ENCODE measurements around the gene CELF6.

GRCh38 chr15:72338148-72338547 lies 18.2 kb upstream of the CELF6 start:
- TF ChIP-seq, protein P1, sequence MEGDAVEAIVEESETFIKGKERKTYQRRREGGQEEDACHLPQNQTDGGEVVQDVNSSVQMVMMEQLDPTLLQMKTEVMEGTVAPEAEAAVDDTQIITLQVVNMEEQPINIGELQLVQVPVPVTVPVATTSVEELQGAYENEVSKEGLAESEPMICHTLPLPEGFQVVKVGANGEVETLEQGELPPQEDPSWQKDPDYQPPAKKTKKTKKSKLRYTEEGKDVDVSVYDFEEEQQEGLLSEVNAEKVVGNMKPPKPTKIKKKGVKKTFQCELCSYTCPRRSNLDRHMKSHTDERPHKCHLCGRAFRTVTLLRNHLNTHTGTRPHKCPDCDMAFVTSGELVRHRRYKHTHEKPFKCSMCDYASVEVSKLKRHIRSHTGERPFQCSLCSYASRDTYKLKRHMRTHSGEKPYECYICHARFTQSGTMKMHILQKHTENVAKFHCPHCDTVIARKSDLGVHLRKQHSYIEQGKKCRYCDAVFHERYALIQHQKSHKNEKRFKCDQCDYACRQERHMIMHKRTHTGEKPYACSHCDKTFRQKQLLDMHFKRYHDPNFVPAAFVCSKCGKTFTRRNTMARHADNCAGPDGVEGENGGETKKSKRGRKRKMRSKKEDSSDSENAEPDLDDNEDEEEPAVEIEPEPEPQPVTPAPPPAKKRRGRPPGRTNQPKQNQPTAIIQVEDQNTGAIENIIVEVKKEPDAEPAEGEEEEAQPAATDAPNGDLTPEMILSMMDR (conservative IDR thresholded peaks at IDR 0.05; ENCODE audit: low read depth in 2 of 2): no peak
- TF ChIP-seq EZH2 (IDR thresholded peaks at IDR 0.05; ENCODE audit: low read depth, unreplicated experiment): no peak
